Stimulated activated CD8-positive, alpha-beta memory T cell treated with anti-CD3 and anti-CD28 coated beads, Interleukin-4, amount 100 ng/mL, for 48 hours (primary cell): ENCODE data around the gene UGT1A3.

Experiments used
- DNase-seq: peaks from one replicate; pipeline ENCODE4 v3.0.0-alpha.2; 2020

Gene UGT1A3

GRCh38 chr2:233818639-233819621 is 90.1 kb downstream of the UGT1A3 start:
- DNase-seq: peak; percentile 9

- DNase-seq: peak; percentile 10
Observed at GRCh38 chr2:233819884-233820773, 91.3 kb downstream of the UGT1A3 start.

GRCh38 chr2:233820774-233821105 is 91.9 kb downstream of the UGT1A3 start:
- no peak for DNase-seq

DNA sequence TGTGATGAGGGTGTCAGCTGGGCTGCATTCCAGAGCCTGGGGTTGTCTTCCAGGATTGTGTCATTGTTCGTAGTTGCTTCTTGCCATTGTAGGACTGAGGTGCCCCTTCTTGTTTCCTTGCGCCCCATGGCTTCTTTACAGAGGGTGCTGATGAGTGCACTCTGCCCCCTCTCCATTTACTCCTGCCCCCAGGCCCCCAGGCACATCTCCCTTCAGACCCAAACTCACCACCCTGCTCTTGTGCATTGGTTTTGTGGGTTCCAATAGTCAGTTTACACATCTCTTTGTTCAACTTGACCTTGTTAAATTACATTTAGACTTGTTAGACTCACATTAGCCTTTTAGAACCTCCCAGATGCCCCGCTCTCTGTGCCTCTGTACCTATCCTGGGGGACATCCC is 92.4 kb downstream of the UGT1A3 start:
- peak; percentile 10 for DNase-seq

DNA sequence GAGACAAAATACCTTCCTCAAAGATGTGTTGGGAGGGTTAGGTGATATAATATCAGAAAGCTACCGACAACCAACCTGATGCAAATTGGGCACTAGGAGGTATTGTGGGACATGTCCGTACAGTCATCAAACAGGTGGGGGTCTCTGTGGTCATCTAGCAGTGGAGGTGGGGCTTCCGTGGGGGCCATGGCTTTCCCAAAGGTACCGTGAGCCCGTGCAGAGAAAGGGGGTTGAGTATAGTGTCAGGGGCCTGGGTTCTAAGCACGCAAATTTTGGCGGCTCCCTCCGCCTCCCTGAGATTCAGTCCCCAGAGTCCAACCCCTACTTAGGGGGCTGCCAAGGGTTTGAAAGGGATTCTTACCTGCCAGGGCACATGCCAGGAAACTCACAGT is 92.9 kb downstream of the UGT1A3 start:
- no peak for DNase-seq

DNA sequence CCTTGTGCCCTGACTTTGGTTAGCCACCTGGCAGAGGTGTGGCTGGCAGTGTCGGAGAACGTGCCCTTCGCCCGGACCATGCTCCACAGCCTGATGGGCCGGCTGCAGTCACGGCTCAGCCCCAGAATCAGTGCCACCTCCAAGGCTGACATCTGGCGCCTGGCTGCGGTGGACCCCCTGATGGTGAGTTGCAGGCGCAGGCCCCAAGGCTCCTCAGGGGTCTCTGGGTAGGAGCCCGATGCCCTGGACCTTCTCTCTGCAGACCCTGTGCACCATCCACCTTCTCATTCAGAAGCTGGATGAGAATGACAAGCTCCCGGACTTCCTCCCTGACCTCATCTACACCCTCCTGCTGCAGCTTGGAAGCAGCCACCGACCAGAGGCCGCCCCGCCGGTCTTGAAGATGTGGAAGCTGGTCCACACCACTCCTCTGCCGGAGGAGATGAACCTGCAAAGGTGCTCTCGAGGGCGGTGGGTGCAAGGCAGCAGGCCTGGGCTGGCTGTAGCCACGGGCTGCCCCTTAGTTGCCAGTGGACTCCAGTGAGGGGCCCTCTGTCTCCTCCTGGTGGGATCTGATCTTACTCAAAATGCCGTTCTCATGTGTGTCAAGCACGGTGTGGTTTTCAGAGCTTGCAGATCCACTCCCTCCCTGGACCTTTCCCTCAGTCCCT is 93.4 kb downstream of the UGT1A3 start:
- peak; percentile 16 for DNase-seq
